A673 (cell line): Measurements from ENCODE around the gene GOLGA6L25.
"Not testable (repeated sequence)": the region's sequence is repeated elsewhere in the genome, so short reads cannot be mapped to it uniquely, and the experiment has no call there.

Experiments used
- CTCF ChIP-seq: fragments of 300-800, 200-600 bp; sonication (generic); conservative IDR thresholded peaks from 2 replicates; pipeline ENCODE4 v1.5.1; 2017; ENCODE audit warnings: low read depth, mild to moderate bottlenecking, antibody characterized with exemption, low read length, moderate library complexity, mixed read lengths
- EZH2 ChIP-seq: fragments of 200-600 bp; sonication (generic); IDR thresholded peaks from 2 replicates; pipeline ENCODE4 v1.6.1; 2017; ENCODE audit warnings: borderline replicate concordance, low read depth, mild to moderate bottlenecking, mixed read lengths, antibody characterized with exemption, low read length; ENCODE audit not compliant: poor library complexity, severe bottlenecking

- not testable (repeated sequence) for TF ChIP-seq CTCF, EZH2
These were observed 45.0 kb upstream of the GOLGA6L25 start for GRCh38 chr15:28508217-28508889.
